Skin of body (tissue), 2 donors: Measurements from ENCODE around the gene PAX9. TPM values are rescaled to one million over a fixed set of nuclear protein-coding genes. Genes with fewer than 3 reads are reported as not detected.

ENCODE experiments used
- DNase-seq: peaks from one replicate; lab custom pipeline; 2025; lab: John Stamatoyannopoulos, UW
- total RNA-seq: library from RNA; depleted of rRNA; stranded (reverse); fragments of >200 nt; gene quantifications from one replicate; pipeline ENCODE4 v1.2.3, GENCODE V29; 2014

PAX9 gene
- total RNA-seq, 1 donor from 2014 or later: 2.8 TPM

DNA sequence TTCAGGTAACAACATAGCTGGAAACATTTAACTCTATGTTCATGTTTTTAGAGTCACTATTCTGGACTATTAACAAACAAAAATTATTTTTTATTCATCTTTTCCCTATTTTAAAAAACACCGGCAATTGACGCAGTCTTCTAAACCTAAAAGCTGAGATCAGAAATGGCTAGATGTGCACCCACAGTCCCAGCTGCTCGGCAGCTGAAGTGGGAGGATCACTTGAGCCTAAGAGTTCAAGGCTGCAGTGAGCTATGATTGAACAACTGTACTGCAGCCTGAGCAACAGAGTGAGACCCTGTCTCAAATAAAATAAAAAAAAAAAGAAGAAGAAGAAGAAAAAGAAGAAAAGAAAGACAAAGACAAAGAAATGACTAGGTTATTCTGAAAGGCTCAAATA, 64.5 kb downstream of the PAX9 start:
- DNase-seq: no peak

Other genes starting within 250 kb of the PAX9 start
- not detected for gene NKX2-1, start 141.6 kb upstream of the PAX9 start, total RNA-seq
- not detected for gene NKX2-8, start 79.2 kb upstream of the PAX9 start, total RNA-seq